ENCODE data around the gene WWOX.

WWOX gene

DNA sequence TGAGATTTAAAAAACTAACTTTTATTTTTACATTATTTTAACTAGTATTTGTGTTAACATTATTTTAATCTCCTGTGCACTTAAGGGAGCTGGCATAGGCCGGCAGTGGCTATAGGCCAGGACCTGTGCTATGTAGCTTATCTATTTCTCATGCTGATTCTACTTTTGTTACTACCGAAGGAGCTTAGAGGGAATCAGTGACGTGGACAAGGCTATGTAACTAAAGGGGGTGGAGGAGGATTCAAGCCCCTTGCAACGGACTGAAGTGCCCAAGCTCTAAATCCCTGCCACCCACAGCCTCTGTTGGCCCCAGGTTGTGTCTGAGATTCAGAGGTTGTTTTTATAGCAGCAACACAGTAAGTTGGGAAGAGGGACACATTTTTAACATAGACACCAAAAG is 356.4 kb downstream of the WWOX start:
- DNase-seq (ENCODE audit: extremely low read depth in 1 of 2, low read depth in 1 of 2): no peak

DNA sequence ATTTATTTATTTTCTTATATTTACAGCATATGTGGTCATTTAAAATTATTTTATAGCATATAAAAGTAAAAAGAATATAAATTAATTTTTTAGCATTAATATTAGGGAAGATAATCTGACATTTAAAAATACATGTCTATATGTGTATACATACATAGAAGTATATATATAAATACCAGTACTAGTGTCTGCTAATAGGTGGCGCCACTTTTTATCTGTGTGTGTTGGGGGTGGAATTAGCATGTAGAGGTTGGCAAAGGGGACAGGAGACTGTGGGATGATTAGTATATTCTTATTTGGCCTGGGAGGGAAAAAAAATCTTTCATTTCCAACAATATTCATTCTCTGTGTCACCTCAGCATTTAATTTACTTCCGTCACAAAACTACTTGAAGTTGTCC is 359.1 kb downstream of the WWOX start:
- no peak for DNase-seq (ENCODE audit: extremely low read depth in 1 of 2, low read depth in 1 of 2)

DNA sequence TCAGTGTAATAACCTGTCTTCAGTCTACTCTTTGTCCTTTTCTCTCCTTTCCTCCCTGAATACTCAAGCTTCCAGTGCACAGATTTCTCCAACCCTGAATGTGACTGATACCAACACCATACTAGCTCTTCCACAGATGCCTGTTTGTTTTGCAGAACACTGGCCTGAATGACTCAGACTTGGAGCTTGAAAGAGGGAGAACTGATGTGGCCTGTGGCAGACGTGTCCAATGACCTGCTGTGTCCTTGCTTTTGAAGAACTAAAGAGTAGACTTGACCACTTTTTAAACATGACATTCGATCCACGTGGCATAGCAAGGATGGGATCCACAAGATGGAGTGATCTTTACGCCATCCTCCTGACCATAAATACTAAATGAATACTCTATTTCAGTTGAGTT is 361.0 kb downstream of the WWOX start:
- DNase-seq (ENCODE audit: extremely low read depth in 1 of 2, low read depth in 1 of 2): no peak

DNA sequence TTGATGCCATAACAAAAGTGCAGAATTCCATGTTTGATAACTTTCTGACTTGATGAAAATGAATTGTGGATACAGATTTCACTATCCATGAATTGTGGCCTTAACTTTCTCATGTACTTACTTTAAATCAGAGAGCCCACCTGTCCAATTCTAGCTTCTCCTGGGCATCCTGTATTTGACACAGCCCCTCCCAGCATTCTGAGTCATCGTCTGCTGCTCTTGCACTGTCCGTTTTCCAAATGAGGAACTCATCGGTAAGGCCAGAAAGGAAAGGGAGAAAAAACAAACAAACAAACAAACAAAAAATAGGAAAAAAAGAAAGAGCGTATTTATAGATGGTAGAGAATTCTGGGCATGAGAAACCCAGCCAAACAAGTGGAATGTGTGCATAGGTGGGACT is 361.6 kb downstream of the WWOX start:
- DNase-seq (ENCODE audit: extremely low read depth in 1 of 2, low read depth in 1 of 2): no peak

DNA sequence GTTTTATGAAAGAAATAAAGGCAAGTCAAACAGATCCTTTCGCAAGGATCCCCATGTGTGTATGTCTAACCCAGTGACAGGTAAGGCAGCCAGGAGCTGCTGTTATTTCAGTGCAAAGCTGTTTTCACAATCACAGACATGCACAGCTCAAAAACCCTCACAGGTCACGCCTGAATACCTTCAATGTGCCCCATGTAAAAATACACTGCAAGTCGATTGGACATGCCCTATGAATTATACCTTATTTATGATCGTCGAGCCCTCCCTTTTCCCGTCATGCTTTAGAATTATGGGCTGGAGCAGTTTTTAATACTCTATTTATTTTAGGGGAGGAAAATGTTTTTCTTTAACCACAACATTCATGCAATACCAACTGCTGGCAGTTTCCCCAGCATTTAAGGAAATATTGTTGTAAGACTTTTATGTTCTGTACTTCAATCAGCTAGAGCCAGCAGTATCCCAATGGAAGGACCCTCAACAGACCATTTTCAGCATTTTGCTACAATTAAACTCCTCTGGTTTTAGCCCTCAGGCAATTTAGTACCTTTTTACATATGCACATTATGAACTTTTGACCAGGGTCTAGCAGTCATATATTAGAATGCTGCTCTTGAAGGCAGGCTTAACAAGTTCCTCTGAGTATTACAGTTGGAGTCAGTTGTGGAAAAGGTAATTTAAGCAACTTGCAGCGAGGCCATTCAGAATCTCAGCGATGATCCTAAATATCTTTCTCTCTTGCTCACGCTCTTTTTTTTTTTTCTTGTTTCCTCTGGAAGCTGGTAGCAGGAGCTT is 362.2 kb downstream of the WWOX start:
- no peak for DNase-seq (ENCODE audit: extremely low read depth in 1 of 2, low read depth in 1 of 2)

DNA sequence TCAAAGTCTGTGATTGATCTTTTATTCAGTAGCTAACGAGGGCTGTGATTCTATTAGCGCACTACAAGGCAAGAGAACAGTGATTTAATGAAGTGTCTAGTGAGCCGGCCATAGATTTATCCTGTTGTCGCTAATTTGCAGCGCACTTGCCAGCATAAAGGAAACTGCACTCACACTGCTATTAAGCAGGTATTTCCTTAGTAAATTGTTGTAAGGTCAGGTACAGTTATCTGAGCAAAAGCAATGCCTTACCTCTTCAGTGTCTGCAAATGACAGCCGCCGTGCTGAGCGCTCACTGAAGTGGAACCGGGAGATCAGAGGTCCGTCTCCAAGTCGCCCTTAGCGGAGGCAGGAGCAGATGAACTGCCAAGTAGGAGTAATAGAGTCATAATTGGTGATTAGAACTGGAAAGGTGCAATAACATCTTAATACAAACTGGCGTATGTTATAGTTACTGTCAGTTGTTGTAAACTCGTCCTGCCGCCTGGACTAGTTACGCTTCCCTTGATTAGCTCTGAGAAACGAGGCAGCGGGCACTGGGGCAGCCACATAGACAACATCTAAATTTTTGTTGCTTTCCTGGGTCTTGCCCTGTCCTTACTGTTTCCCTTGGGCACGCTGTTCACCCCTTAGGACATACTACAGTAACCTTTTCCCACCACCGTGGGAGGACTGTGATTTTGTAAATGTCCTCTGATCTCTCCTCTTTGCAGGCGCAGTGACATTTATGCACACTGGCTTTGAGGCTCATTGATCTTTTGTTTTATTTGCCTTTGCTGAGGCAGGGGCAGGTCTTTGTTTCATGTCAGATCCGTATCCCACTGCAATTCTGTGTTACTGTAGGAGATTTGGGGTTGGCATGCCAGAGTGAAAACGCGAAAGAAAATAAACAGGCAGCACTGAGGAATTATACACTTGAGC is 363.1 kb downstream of the WWOX start:
- DNase-seq (ENCODE audit: extremely low read depth in 1 of 2, low read depth in 1 of 2): no peak

DNA sequence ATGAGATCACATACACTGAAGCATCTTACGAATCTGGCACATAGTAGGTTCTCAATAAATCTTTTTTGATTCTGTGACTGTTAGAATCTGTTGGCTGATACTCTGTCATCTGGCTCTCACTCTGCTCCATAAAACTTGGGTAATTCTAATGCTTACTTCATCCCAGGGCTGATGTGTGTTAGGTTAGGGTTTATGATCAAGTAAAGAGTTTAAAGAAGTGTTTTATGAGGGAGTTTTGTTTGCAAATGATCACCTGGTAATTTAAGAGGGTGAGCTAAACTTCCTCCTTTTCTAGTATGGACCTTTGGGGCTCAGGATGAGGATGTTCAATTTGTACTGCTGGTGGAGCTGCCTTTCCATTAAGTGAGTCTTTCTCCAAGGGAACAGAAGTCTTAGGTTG is 364.1 kb downstream of the WWOX start:
- no peak for DNase-seq (ENCODE audit: extremely low read depth in 1 of 2, low read depth in 1 of 2)

DNA sequence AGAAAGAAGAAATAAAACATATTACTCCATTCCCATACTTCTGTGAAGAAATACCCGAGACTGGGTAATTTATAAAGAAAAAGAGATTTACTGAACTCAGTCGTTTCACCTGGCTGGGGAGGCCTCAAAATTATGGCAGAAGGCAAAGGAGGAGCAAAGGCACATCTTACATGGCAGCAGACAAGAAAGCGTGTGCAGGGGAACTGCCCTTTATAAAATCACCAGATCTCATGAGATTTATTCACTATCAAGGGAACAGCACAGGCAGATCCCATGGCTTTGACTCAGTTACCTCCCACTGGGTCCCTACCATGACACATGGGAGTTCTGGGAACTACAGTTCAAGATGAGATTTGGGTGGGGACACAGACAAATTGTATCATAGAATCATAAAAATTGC is 365.4 kb downstream of the WWOX start:
- no peak for DNase-seq (ENCODE audit: extremely low read depth in 1 of 2, low read depth in 1 of 2)

DNA sequence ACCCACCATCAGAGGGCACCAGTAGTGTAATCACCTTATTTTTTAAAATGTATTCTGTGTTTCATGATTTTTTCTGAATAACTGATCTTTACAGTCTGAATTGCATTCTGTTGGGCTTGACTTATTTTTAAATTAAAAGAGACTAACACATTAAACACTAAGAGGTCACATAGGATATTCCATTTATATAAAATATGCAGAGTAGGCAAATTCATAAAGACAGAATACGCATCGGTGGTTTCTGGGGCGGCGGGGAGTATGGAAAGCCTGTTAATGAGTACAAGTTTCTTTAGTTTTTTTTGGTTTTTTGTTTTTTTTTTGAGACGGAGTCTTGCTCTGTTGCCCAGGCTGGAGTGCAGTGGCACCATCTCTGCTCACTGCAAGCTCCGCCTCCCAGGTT is 366.3 kb downstream of the WWOX start:
- no peak for DNase-seq (ENCODE audit: extremely low read depth in 1 of 2, low read depth in 1 of 2)

DNA sequence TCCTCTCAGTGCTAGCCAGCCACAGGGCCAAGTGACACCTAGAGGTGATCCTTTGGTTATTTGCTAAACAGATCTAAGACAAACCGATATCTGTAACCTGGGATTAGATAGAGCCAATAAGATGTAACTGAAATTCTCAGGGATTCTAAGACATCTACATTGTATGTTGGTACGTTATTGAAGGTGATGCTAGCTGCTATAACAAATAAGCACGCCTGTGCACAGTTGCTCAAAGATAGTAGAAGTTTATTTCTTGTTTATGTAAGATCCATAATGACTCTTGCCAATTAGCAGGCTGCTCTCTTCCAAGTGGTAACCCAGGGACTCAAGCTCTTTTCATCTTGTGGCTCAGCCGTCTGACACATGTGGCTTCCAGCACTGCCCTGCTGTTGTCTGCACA is 370.3 kb downstream of the WWOX start:
- DNase-seq (ENCODE audit: extremely low read depth in 1 of 2, low read depth in 1 of 2): no peak

DNA sequence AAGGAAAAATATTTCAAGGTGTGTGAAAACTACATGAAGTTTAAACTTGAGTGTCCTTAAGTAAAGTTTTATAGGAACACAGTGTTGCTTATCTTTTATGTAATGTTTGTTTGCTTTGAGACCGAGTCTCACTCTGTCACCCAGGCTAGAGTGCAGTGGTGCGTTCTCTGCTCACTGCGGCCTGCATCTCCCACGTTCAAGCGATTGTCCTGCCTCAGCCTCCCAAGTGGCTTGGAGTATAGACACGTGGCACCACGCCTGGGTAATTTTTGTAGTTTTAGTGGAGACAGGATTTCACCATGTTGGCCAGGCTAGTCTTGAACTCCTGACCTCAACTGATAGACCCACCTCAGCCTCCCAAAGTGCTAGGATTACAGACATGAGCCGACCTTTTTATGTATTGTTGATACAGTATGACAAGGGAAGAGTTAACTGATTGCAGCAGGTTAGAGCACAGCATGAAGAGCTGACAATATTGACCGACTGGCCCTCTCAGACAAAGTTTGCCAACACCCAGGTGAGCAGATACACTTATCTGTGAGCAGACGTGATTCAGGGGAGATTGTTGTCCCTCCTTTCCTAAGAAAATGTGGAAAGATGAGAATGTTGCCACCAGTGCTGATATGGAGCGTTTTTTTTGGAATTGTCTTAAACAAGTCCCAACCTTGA is 373.7 kb downstream of the WWOX start:
- DNase-seq (ENCODE audit: extremely low read depth in 1 of 2, low read depth in 1 of 2): no peak

DNA sequence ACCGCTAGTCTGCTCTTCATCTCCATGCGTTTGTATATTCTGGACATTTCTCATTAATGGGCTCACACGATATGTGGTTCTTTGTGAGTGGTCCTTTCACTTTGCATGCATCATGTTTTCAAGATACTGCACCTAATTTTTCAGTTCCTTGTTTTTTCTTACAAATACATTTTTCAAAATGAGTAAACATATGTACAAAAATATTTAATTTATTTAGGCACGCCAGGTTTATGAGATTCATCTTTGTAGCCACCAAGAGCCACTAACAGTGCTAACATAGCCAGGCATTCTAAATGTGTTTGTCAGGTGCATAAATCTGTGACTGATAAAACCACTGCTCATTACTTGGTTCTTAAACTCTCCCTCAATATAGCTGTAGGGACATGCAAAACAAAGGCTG is 375.3 kb downstream of the WWOX start:
- DNase-seq (ENCODE audit: extremely low read depth in 1 of 2, low read depth in 1 of 2): no peak

DNA sequence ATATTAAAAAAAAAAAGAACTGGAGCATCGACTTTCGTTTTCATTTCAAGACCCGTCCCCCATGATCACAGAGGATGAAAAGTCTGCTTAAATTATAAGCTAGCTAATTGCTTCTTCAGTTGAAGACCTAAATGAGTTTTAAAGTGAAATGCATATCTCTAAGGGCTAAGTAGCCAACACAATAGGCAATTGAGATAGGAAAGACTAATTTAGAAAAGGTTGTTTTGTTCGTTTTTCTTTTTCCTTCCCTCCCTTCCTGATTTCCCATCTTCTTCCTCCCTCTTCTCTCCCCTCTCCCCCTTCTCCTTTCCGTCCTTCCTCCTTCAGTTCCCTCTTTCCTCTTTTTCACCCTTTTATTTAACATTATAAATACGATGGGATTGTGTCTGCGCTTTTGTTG is 377.2 kb downstream of the WWOX start:
- no peak for DNase-seq (ENCODE audit: extremely low read depth in 1 of 2, low read depth in 1 of 2)

DNA sequence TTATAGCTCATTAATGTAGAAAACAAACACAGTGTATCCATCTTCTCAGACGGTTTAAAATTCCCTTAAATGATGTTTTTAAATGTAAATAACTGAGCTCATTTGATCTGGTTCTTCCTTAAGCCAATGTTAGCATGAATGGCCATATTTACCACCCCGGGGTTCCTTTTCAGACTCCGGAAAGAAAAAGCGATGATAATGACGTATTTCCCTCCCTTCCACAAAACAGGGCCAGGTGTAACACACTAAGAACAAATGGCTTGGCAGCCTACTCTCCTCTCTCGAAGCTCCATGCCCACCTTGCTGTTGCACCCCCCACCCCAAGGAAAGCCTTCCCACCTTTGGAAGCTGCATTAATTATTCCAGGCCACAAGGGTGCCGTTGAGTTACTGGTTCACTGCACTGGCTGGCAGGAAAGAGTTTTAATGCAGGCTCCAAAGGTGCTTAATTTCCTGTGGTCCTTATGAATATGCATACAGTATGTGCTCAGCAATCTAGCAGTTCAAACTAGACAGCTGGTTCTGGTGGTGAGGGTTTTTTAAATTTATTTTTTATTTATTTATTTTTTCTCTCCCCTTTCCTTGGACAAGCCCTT is 378.9 kb downstream of the WWOX start:
- DNase-seq (ENCODE audit: extremely low read depth in 1 of 2, low read depth in 1 of 2): no peak

DNA sequence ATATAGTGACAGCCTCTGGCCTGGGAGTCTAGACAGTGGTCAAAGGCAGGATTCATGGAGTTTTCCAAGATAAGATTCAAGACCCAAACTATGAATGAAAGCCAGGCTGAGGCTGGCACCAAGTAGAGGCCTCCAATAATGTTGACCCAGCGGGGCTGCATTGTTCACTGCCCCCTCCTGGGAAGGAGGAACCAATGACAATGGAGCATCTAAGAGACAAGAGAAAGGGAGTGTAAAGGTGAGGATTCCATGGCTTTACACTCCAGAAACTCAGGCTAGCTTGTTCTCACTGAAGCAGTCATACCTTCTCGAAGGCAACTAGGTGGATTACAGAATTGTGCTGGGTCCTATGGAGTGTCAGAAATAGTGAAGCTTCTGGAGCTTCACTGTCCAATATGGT is 380.3 kb downstream of the WWOX start:
- no peak for DNase-seq (ENCODE audit: extremely low read depth in 1 of 2, low read depth in 1 of 2)

DNA sequence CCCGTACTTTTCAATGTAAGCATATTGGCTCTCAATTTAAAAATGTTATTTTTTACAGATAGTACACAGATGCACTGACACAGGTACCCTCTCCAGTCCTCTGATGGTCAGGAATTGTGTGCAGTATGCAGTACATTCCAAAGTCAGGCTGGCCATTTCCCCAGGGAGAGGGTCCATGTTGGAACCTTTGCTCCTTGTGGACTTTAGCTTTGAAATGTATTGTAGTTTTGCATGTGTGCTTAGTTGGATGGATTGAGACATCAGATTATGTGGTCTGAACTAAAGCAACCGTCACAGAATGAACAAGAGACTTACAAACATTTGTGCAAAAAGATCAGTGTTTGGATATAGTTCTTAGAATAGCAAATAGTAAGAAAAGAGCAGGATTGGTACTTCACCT is 381.1 kb downstream of the WWOX start:
- no peak for DNase-seq (ENCODE audit: extremely low read depth in 1 of 2, low read depth in 1 of 2)

DNA sequence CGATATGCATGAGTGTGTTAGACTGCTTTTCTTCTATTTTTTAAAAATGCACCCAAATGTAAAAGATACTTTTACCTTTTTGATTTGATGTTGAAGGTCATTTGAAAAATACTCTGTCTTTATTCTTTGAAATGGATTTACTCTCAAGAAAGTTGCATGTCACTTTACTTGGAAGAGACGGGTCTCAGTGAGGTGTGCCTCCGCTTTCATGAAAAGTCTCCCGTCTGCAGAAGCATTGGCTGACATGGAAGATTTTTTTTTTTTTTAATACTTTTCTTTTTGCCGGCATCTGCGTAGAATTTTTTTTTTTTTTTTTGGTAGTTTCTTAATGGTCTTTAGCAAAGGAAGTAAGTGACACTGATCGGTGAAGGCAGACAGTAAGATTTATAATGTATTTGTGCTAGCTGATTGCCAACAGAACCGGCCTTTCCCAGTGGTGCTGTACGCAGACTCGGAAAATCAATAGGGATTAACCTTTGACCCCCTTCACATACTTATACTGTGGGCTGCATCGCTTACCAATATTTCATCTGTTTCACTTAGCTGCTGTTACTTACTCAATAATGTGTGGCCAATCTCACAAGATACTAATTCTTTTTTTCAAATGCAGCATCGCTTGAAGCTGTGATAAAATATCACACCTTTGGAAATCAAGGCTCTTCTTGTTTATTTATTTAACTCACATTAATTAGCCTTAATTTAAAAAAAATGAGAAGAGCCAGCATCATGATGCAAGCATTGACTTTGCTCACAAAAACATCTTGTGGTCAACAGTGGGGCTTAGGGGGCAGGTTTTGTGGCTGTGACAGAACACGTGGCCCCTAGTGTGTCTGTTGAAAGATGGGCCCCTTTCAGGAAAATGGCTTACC is 383.9 kb downstream of the WWOX start:
- no peak for DNase-seq (ENCODE audit: extremely low read depth in 1 of 2, low read depth in 1 of 2)

DNA sequence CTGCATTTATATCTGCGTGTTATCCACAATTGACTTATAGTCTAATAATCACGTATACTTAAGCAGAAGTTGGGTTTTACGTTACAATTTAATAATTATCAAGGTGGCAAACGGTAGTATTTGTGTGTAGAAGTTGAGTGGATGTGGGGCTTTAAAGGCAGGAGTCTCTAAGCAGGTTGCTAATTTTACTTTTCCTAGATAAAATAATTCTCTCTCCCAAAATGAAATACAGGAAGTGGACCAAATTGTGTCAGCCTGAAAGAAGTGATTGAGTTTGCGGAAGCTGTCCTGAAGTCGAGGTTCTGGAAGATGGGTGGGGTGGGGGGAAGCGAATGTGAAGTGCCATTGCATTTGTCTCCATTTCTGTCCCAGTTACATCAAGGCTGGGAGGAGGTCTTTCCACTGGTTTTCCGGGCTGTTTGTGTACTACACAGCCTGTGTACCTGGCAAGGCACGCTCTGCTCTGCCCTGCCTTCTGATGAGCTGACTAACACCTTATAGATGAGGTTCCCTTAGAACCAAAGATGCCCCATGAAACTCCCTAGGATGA is 385.1 kb downstream of the WWOX start:
- DNase-seq (ENCODE audit: extremely low read depth in 1 of 2, low read depth in 1 of 2): no peak

DNA sequence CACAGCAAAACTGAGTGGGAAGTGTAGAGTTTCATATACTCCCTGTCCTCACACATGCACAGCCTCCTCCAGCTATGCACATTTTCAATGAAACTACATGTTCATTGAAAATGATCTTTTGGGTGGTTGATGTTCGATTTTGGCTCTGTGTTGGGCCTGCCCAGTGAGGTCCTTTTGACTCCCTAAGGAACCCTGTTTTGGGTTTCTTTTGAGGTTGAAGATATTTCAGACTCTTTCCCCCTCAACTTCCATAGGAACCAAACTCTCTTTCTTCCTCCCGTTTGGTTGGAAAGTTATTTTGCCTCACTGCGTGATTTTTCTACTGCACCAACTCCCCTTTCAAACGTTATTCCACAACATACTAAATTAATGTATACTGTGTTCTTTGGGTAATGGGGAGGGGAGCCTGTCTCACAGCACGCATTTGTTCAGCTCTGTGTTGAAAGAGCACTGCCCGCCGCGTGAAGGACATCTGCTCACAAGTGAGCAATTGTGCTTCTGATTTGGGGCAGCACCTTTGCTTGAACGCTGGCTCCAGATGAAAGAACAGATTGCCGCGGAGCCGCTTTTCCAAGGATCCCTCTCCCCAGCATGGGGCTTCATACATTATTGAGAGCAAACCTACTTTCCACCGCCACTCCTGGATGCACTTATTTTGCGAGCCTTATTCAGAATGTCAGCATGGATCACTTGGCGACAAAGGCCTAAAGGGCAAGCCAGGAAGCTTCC is 385.9 kb downstream of the WWOX start:
- no peak for DNase-seq (ENCODE audit: extremely low read depth in 1 of 2, low read depth in 1 of 2)

DNA sequence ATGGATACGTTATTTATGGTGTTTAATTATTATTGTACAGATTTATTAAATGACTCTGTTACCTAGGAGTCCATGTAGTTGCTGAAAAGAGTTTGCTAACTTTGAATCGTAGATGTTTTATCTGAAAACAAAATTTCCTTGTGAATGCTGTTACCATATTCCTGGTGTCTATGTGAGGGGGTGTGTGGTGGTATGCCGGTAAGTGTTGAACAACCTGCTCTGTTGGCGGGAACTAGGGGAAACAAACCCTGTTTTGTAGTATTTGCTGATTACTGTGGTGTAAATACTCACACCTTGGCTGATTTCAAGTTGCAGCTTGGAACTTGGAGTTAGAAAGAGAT is 386.4 kb downstream of the WWOX start:
- DNase-seq (ENCODE audit: extremely low read depth in 1 of 2, low read depth in 1 of 2): no peak

All from stimulated activated CD8-positive, alpha-beta memory T cell treated with anti-CD3 and anti-CD28 coated beads, Interleukin-7, amount 100 ng/mL, for 48 hours (primary cell).